SK-N-SH (cell line): ENCODE measurements around the gene ARID1B. TPM values are rescaled to one million over a fixed set of nuclear protein-coding genes. Genes with fewer than 3 reads are reported as not detected.

Experiments
- CTCF ChIA-PET: fragments of 300-600, 350-600 bp; formaldehyde crosslinking; extraction: SDS; loops from one replicate; lab custom pipeline; 2021; lab: Yijun Ruan, JAX
- POLR2A ChIA-PET: fragments of 350-600 bp; sonication (Branson Sonifier 250); formaldehyde crosslinking; extraction: SDS; loops from one replicate; lab custom pipeline; 2020; ENCODE audit warnings: antibody characterized with exemption, inconsistent platforms; lab: Yijun Ruan, JAX
- DNase-seq: peaks from one replicate; pipeline ENCODE4 v3.0.0; 2012
- H2AFZ ChIP-seq: fragments of 200-600 bp; sonication (generic); 2 replicates; pipeline ENCODE4 v1.8.1; 2016; ENCODE audit warnings: antibody characterized with exemption, mild to moderate bottlenecking, low read depth
- H3F3A ChIP-seq: fragments of 200-600 bp; sonication (generic); replicated peaks from 2 replicates; pipeline ENCODE3; 2016; ENCODE audit warnings: antibody characterized with exemption, mild to moderate bottlenecking; ENCODE audit not compliant: insufficient read depth
- H3K27ac ChIP-seq, 2 experiments: fragments of 200-500 bp in 1 of 2; fragments of 200-600 bp in 1 of 2; sonication (Bioruptor generic) in 1 of 2; sonication (generic), shearing (Covaris generic) in 1 of 2; 2 replicates each; pipeline versions ENCODE4 v1.5.1 to v1.6.1; 2014 to 2016; ENCODE audit warnings: low read depth in 2 of 2, inconsistent platforms in 1 of 2, low read length in 1 of 2, mild to moderate bottlenecking in 1 of 2, mixed read lengths in 1 of 2
- H3K27me3 ChIP-seq: fragments of 200-600 bp; sonication (generic), shearing (Covaris generic); 2 replicates; pipeline ENCODE4 v1.6.1; 2016; ENCODE audit warnings: mixed run types; ENCODE audit not compliant: insufficient read depth
- H3K36me3 ChIP-seq, 2 experiments: fragments of 200-500 bp in 1 of 2; fragments of 200-600 bp in 1 of 2; sonication (Bioruptor generic) in 1 of 2; sonication (generic) in 1 of 2; replicated peaks in 1 of 2; 2 replicates each; pipeline versions ENCODE3 to v1.5.1; 2014 to 2016; ENCODE audit warnings: low read length in 1 of 2, mild to moderate bottlenecking in 1 of 2; ENCODE audit not compliant: insufficient read depth in 2 of 2, control insufficient read depth in 1 of 2
- H3K4me1 ChIP-seq, 2 experiments: fragments of 200-500 bp in 1 of 2; fragments of 200-600 bp in 1 of 2; sonication (Bioruptor generic) in 1 of 2; sonication (generic), shearing (Covaris generic) in 1 of 2; 2 replicates each; pipeline versions ENCODE4 v1.5.1 to v1.6.1; 2014 to 2016; ENCODE audit warnings: low read depth in 1 of 2, low read length in 1 of 2, mixed run types in 1 of 2; ENCODE audit not compliant: insufficient read depth in 2 of 2, control insufficient read depth in 1 of 2
- H3K4me2 ChIP-seq: fragments of 200-600 bp; sonication (generic), shearing (Covaris generic); 2 replicates; pipeline ENCODE4 v1.6.1; 2017; ENCODE audit warnings: mixed run types
- H3K4me3 ChIP-seq, 2 experiments: fragments of 200-500 bp in 1 of 2; fragments of 200-600 bp in 1 of 2; sonication (Bioruptor generic) in 1 of 2; sonication (generic), shearing (Covaris generic) in 1 of 2; 2 replicates each; pipeline versions ENCODE4 v1.5.1 to v1.8.1; 2014 to 2016; ENCODE audit warnings: low read depth in 2 of 2, inconsistent platforms in 1 of 2, low read length in 1 of 2, mild to moderate bottlenecking in 1 of 2, mixed read lengths in 1 of 2, moderate library complexity in 1 of 2
- H3K79me2 ChIP-seq: fragments of 200-600 bp; sonication (generic); 2 replicates; pipeline ENCODE4 v1.8.1; 2017; ENCODE audit warnings: mild to moderate bottlenecking; ENCODE audit not compliant: insufficient read depth
- H3K9ac ChIP-seq: fragments of 200-600 bp; sonication (generic); 2 replicates; pipeline ENCODE4 v1.6.1; 2017; ENCODE audit warnings: mixed run types
- H3K9me2 ChIP-seq: fragments of 200-600 bp; sonication (generic); 2 replicates; pipeline ENCODE4 v1.6.1; 2017; ENCODE audit warnings: mixed run types
- H3K9me3 ChIP-seq: fragments of 200-600 bp; sonication (generic); 2 replicates; pipeline ENCODE4 v1.6.1; 2017; ENCODE audit warnings: mixed run types, mild to moderate bottlenecking, moderate library complexity
- H4K20me1 ChIP-seq: fragments of 200-600 bp; sonication (generic); 2 replicates; pipeline ENCODE4 v1.6.1; 2017; ENCODE audit warnings: mild to moderate bottlenecking, mixed run types; ENCODE audit not compliant: insufficient read depth
- CHD2 ChIP-seq: fragments of 150-350 bp; IDR thresholded peaks from 2 replicates; pipeline ENCODE4 v1.6.1; 2018; ENCODE audit warnings: low read length; ENCODE audit not compliant: partially characterized antibody
- CTCF ChIP-seq: fragments of 200-600 bp; sonication (generic); IDR thresholded peaks from 2 replicates; pipeline ENCODE4 v1.6.1; 2017; ENCODE audit warnings: antibody characterized with exemption, mild to moderate bottlenecking, moderate library complexity
- EP300 ChIP-seq, 2 experiments: IDR thresholded peaks; 2 replicates each; pipeline versions ENCODE4 v1.4.0 to v1.6.1; 2012; ENCODE audit warnings: borderline replicate concordance in 1 of 2, low read depth in 1 of 2, low read length in 1 of 2
- EZH2phosphoT487 ChIP-seq: fragments of 200-600 bp; sonication (generic); IDR thresholded peaks from 2 replicates; pipeline ENCODE4 v1.6.1; 2017; ENCODE audit warnings: low read depth, mixed run types, mild to moderate bottlenecking, antibody characterized with exemption, moderate library complexity, borderline replicate concordance
- FOXM1 ChIP-seq: IDR thresholded peaks from 2 replicates; pipeline ENCODE4 v1.4.0; 2012; ENCODE audit warnings: low read depth, mild to moderate bottlenecking
- GABPA ChIP-seq: IDR thresholded peaks from 2 replicates; pipeline ENCODE4 v1.4.0; 2012; ENCODE audit warnings: low read depth, mild to moderate bottlenecking
- GATA2 ChIP-seq: sonication (generic); formaldehyde crosslinking; IDR thresholded peaks from 2 replicates; pipeline ENCODE4 v1.5.0; 2020; ENCODE audit warnings: mild to moderate bottlenecking, missing genetic modification reagents
- IRF3 ChIP-seq: fragments of 150-350 bp; IDR thresholded peaks from 2 replicates; pipeline ENCODE4 v1.6.1; 2016; ENCODE audit warnings: mild to moderate bottlenecking, low read depth, low read length
- POLR2AphosphoS5 ChIP-seq: IDR thresholded peaks from 2 replicates; pipeline ENCODE4 v1.6.1; 2012; ENCODE audit warnings: low read depth, low read length
- RAD21 ChIP-seq: IDR thresholded peaks from 2 replicates; pipeline ENCODE4 v1.6.1; 2012; ENCODE audit warnings: mild to moderate bottlenecking, low read length
- RCOR1 ChIP-seq: fragments of 150-350 bp; IDR thresholded peaks from 2 replicates; pipeline ENCODE4 v1.6.1; 2017; ENCODE audit warnings: antibody characterized with exemption, low read length
- RFX5 ChIP-seq: IDR thresholded peaks from 2 replicates; pipeline ENCODE4 v1.6.1; 2012; ENCODE audit warnings: mild to moderate bottlenecking, improper control_type of control experiment, low read length
- RXRA ChIP-seq: IDR thresholded peaks from 2 replicates; pipeline ENCODE4 v1.4.0; 2012; ENCODE audit warnings: low read depth, mild to moderate bottlenecking, borderline replicate concordance
- SIN3A ChIP-seq: IDR thresholded peaks from 2 replicates; pipeline ENCODE4 v1.6.1; 2012; ENCODE audit warnings: low read depth, mild to moderate bottlenecking, low read length, moderate library complexity, borderline replicate concordance
- SMC3 ChIP-seq: IDR thresholded peaks from 2 replicates; pipeline ENCODE4 v1.6.1; 2012; ENCODE audit warnings: low read depth, low read length, improper control_type of control experiment
- TAF1 ChIP-seq: IDR thresholded peaks from 2 replicates; pipeline ENCODE4 v1.6.1; 2012; ENCODE audit warnings: low read depth, mild to moderate bottlenecking, low read length, moderate library complexity, borderline replicate concordance
- WGBS: methylation state at CpG from one replicate; pipeline ENCODE4 v1.1.6; 2017; ENCODE audit warnings: low lambda C conversion rate; 5-methylcytosine and 5-hydroxymethylcytosine counted together
- polyA plus RNA-seq, 3 experiments: library from polyadenylated mRNA; depleted of rRNA; stranded (reverse); fragments of >200 nt; gene quantifications; 2 replicates each; pipeline ENCODE4 v1.2.3, GENCODE V29; 2012
- TF ChIP-seq, protein P1 (sequence below): fragments of 150-350 bp; IDR thresholded peaks from 2 replicates; pipeline ENCODE4 v1.6.1; 2017; ENCODE audit warnings: antibody characterized with exemption, low read length, low read depth, borderline replicate concordance
- TF ChIP-seq, protein P2 (sequence below): IDR thresholded peaks from 2 replicates; pipeline ENCODE4 v1.4.0; 2012; ENCODE audit warnings: low read depth, borderline replicate concordance
- TF ChIP-seq, protein P3 (sequence below): IDR thresholded peaks from 2 replicates; pipeline ENCODE4 v1.4.0; 2012; ENCODE audit warnings: low read depth

ARID1B gene
- polyA plus RNA-seq, 1 of the 3 experiments (the other 2 are of a cell fraction), result 13.6 TPM

- peaks cover 0 to 9% of the 10 kb centered on the region in 2 experiments; a peak in 2 of 4 replicates for H3K4me1 ChIP-seq
- H3K4me3 ChIP-seq, result no peak overlapping the region
- ChIA-PET POLR2A (no interaction called here), CTCF (no interaction called here)
- no peak overlapping the region for H3K4me2 ChIP-seq
- no peak overlapping the region for H3K9ac ChIP-seq
- DNase-seq, result no peak
- H3K9me2 ChIP-seq, result no peaks in the 10 kb centered on the region
- H3K9me3 ChIP-seq, result no peaks in the 10 kb centered on the region
- H2AFZ ChIP-seq, result no peak overlapping the region
- H4K20me1 ChIP-seq, result peaks cover 56% of the 10 kb centered on the region
- H3K36me3 ChIP-seq, result no peaks in the 10 kb centered on the region
- WGBS, result 88% methylated on average over 7 of the region's 7 CpGs
- no peak overlapping the region for H3K27ac ChIP-seq
- peaks cover 4% of the 10 kb centered on the region for H3F3A ChIP-seq
- no peaks in the 10 kb centered on the region for H3K27me3 ChIP-seq
- TF ChIP-seq TAF1 (no peak), RCOR1 (no peak), GABPA (no peak), POLR2AphosphoS5 (no peak)
- TF ChIP-seq, protein P1, sequence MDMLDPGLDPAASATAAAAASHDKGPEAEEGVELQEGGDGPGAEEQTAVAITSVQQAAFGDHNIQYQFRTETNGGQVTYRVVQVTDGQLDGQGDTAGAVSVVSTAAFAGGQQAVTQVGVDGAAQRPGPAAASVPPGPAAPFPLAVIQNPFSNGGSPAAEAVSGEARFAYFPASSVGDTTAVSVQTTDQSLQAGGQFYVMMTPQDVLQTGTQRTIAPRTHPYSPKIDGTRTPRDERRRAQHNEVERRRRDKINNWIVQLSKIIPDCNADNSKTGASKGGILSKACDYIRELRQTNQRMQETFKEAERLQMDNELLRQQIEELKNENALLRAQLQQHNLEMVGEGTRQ, result no peak
- TF ChIP-seq, protein P2, sequence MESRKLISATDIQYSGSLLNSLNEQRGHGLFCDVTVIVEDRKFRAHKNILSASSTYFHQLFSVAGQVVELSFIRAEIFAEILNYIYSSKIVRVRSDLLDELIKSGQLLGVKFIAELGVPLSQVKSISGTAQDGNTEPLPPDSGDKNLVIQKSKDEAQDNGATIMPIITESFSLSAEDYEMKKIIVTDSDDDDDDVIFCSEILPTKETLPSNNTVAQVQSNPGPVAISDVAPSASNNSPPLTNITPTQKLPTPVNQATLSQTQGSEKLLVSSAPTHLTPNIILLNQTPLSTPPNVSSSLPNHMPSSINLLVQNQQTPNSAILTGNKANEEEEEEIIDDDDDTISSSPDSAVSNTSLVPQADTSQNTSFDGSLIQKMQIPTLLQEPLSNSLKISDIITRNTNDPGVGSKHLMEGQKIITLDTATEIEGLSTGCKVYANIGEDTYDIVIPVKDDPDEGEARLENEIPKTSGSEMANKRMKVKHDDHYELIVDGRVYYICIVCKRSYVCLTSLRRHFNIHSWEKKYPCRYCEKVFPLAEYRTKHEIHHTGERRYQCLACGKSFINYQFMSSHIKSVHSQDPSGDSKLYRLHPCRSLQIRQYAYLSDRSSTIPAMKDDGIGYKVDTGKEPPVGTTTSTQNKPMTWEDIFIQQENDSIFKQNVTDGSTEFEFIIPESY, result no peak
- peaks cover 87% of the 10 kb centered on the region for H3K79me2 ChIP-seq
Measured at GRCh38 chr6:156918647-156919046, 141.5 kb downstream of the ARID1B start.

GRCh38 chr6:156919370-156919769 is 142.2 kb downstream of the ARID1B start:
- H3K4me2 ChIP-seq, result no peak overlapping the region
- H3K9ac ChIP-seq, result no peak overlapping the region
- H3K79me2 ChIP-seq, result peaks cover 93% of the 10 kb centered on the region
- H3K9me2 ChIP-seq, result no peaks in the 10 kb centered on the region
- ChIA-PET CTCF (interaction anchor here (1.4 kb wide), 1 partner anchor 13 kb away, joined by 6 read pairs; no protein-coding TSS in a partner anchor), POLR2A (no interaction called here)
- H3K4me3 ChIP-seq, result no peak overlapping the region
- peaks cover 0 to 13% of the 10 kb centered on the region in 2 experiments; a peak in 2 of 4 replicates for H3K4me1 ChIP-seq
- no peak overlapping the region for H3K27ac ChIP-seq
- H4K20me1 ChIP-seq, result peaks cover 61% of the 10 kb centered on the region
- DNase-seq, result no peak
- 100% methylated on average over 2 of the region's 2 CpGs for WGBS
- no peaks in the 10 kb centered on the region for H3K9me3 ChIP-seq
- peaks cover 4% of the 10 kb centered on the region for H3F3A ChIP-seq
- no peaks in the 10 kb centered on the region for H3K36me3 ChIP-seq
- H3K27me3 ChIP-seq, result no peaks in the 10 kb centered on the region
- H2AFZ ChIP-seq, result no peak overlapping the region
- no peak for TF ChIP-seq SMC3
- no peak for TF ChIP-seq EZH2phosphoT487
- TF ChIP-seq, protein P3, sequence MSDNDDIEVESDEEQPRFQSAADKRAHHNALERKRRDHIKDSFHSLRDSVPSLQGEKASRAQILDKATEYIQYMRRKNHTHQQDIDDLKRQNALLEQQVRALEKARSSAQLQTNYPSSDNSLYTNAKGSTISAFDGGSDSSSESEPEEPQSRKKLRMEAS, result no peak
- TF ChIP-seq RFX5, result no peak
- no peak for TF ChIP-seq RXRA
- TF ChIP-seq, protein P2, result no peak
- TF ChIP-seq CTCF, result no peak
- no peak for TF ChIP-seq IRF3
- no peak for TF ChIP-seq SIN3A
- no peak for TF ChIP-seq FOXM1
- TF ChIP-seq RAD21, result no peak
- TF ChIP-seq EP300 (IDR thresholded peaks at IDR 0.05; ENCODE audit: borderline replicate concordance in 1 of 2, low read depth in 1 of 2, low read length in 1 of 2), result no peak
- no peak for TF ChIP-seq POLR2AphosphoS5
- no peak for TF ChIP-seq CHD2
- no peak for TF ChIP-seq GATA2 (CRISPR knock-in tag)
